ENCODE data around the gene NLRC5.

NLRC5 gene

GRCh38 chr16:56993204-56993603 lies 3.8 kb downstream of the NLRC5 start:
- Histone ChIP-seq H3K36me3 (ENCODE audit: control insufficient read depth in 4 of 4, insufficient read depth in 4 of 4, low read length in 3 of 4) (peaks cover 0 to 4% (median 0%) of the 10 kb centered on the region in 4 experiments), H3K4me1 (ENCODE audit: control extremely low read depth in 1 of 4, control insufficient read depth in 4 of 4, insufficient read depth in 4 of 4, low read length in 3 of 4) (peaks cover 5 to 25% (median 22%) of the 10 kb centered on the region in 4 experiments), H3K9me3 (ENCODE audit: control extremely low read depth in 1 of 5, control insufficient read depth in 4 of 5, insufficient read depth in 2 of 5, low read depth in 1 of 5, low read length in 4 of 5) (no peaks in the 10 kb centered on the region), H3K27ac (ENCODE audit: insufficient read depth in 1 of 2, low read depth in 1 of 2, low read length in 2 of 2, poor library complexity in 1 of 2, severe bottlenecking in 2 of 2) (no peak overlapping the region), H3K27me3 (replicated peaks in 2 of 5; ENCODE audit: control insufficient read depth in 4 of 5, insufficient read depth in 5 of 5, low read length in 4 of 5) (no peaks in the 10 kb centered on the region), H3K4me3 (ENCODE audit: control insufficient read depth in 1 of 7, extremely low read depth in 1 of 7, insufficient read depth in 4 of 7, low read depth in 2 of 7, low read length in 6 of 7) (no peak overlapping the region)
- POLR2A ChIA-PET, result interaction anchor here (0.6 kb wide), 1 partner anchor 21 kb away, joined by 4 read pairs; no protein-coding TSS in a partner anchor
- WGBS (ENCODE audit: insufficient coverage), result 84% methylated on average over 2 of the region's 2 CpGs
- DNase-seq, result no peak
- CTCF ChIA-PET, result interaction anchor here (0.8 to 1.5 kb wide), 5 partner anchors 11 to 90 kb away, joined by 3 to 5 read pairs (median 3); no protein-coding TSS in a partner anchor

- peaks cover 5 to 14% (median 12%) of the 10 kb centered on the region in 4 experiments for H3K4me1 ChIP-seq (ENCODE audit: control extremely low read depth in 1 of 4, control insufficient read depth in 4 of 4, insufficient read depth in 4 of 4, low read length in 3 of 4)
- 96% methylated on average over 4 of the region's 5 CpGs for WGBS (ENCODE audit: insufficient coverage)
Observed at GRCh38 chr16:56994311-56994710, 5.0 kb downstream of the NLRC5 start.

GRCh38 chr16:56995136-56995805 lies 5.9 kb downstream of the NLRC5 start:
- ChIA-PET POLR2A (interaction anchor here (0.6 kb wide), 2 partner anchors 28 to 482 kb away, joined by 3 read pairs; no protein-coding TSS in a partner anchor), CTCF (interaction anchor here (0.7 to 1.6 kb wide), 4 partner anchors 28 to 271 kb away, joined by 3 to 4 read pairs (median 4); no protein-coding TSS in a partner anchor)
- Histone ChIP-seq H3K27me3 (replicated peaks in 2 of 5; ENCODE audit: control insufficient read depth in 4 of 5, insufficient read depth in 5 of 5, low read length in 4 of 5) (no peaks in the 10 kb centered on the region), H3K4me1 (ENCODE audit: control extremely low read depth in 1 of 4, control insufficient read depth in 4 of 4, insufficient read depth in 4 of 4, low read length in 3 of 4) (peaks cover 3 to 9% (median 5%) of the 10 kb centered on the region in 4 experiments), H3K27ac (ENCODE audit: insufficient read depth in 1 of 2, low read depth in 1 of 2, low read length in 2 of 2, poor library complexity in 1 of 2, severe bottlenecking in 2 of 2) (no peak overlapping the region), H3K9me3 (ENCODE audit: control extremely low read depth in 1 of 5, control insufficient read depth in 4 of 5, insufficient read depth in 2 of 5, low read depth in 1 of 5, low read length in 4 of 5) (no peaks in the 10 kb centered on the region), H3K4me3 (ENCODE audit: control insufficient read depth in 1 of 7, extremely low read depth in 1 of 7, insufficient read depth in 4 of 7, low read depth in 2 of 7, low read length in 6 of 7) (no peak overlapping the region), H3K36me3 (ENCODE audit: control insufficient read depth in 4 of 4, insufficient read depth in 4 of 4, low read length in 3 of 4) (peaks cover 0 to 4% (median 0%) of the 10 kb centered on the region in 4 experiments)
- WGBS (ENCODE audit: insufficient coverage), result 90% methylated on average over 8 of the region's 12 CpGs
- no peak for DNase-seq

More at GRCh38 chr16:56994311-56994710, 5.0 kb downstream of the NLRC5 start:
- CTCF ChIA-PET, result no interaction called here
- Histone ChIP-seq H3K36me3 (ENCODE audit: control insufficient read depth in 4 of 4, insufficient read depth in 4 of 4, low read length in 3 of 4) (peaks cover 0 to 4% (median 0%) of the 10 kb centered on the region in 4 experiments), H3K27ac (ENCODE audit: insufficient read depth in 1 of 2, low read depth in 1 of 2, low read length in 2 of 2, poor library complexity in 1 of 2, severe bottlenecking in 2 of 2) (no peak overlapping the region), H3K9me3 (ENCODE audit: control extremely low read depth in 1 of 5, control insufficient read depth in 4 of 5, insufficient read depth in 2 of 5, low read depth in 1 of 5, low read length in 4 of 5) (no peaks in the 10 kb centered on the region), H3K4me3 (ENCODE audit: control insufficient read depth in 1 of 7, extremely low read depth in 1 of 7, insufficient read depth in 4 of 7, low read depth in 2 of 7, low read length in 6 of 7) (no peak overlapping the region), H3K27me3 (replicated peaks in 2 of 5; ENCODE audit: control insufficient read depth in 4 of 5, insufficient read depth in 5 of 5, low read length in 4 of 5) (no peaks in the 10 kb centered on the region)
- POLR2A ChIA-PET, result no interaction called here
- no peak for DNase-seq

- no peaks in the 10 kb centered on the region for H3K27me3 ChIP-seq (replicated peaks in 2 of 5; ENCODE audit: control insufficient read depth in 4 of 5, insufficient read depth in 5 of 5, low read length in 4 of 5)
- H3K9me3 ChIP-seq (ENCODE audit: control extremely low read depth in 1 of 5, control insufficient read depth in 4 of 5, insufficient read depth in 2 of 5, low read depth in 1 of 5, low read length in 4 of 5), result no peaks in the 10 kb centered on the region
- 96% methylated on average over 3 of the region's 5 CpGs for WGBS (ENCODE audit: insufficient coverage)
- H3K4me3 ChIP-seq (ENCODE audit: control insufficient read depth in 1 of 7, extremely low read depth in 1 of 7, insufficient read depth in 4 of 7, low read depth in 2 of 7, low read length in 6 of 7), result no peak overlapping the region
- H3K27ac ChIP-seq (ENCODE audit: insufficient read depth in 1 of 2, low read depth in 1 of 2, low read length in 2 of 2, poor library complexity in 1 of 2, severe bottlenecking in 2 of 2), result no peak overlapping the region
- no peaks in the 10 kb centered on the region for H3K36me3 ChIP-seq (ENCODE audit: control insufficient read depth in 4 of 4, insufficient read depth in 4 of 4, low read length in 3 of 4)
- DNase-seq, result no peak
- CTCF ChIA-PET, result interaction anchor here (2.3 kb wide), 1 partner anchor 8 kb away, joined by 7 read pairs; the partner anchor contains the start of gene NLRC5
- POLR2A ChIA-PET, result no interaction called here
- peaks cover 0 to 3% (median 0%) of the 10 kb centered on the region in 4 experiments for H3K4me1 ChIP-seq (ENCODE audit: control extremely low read depth in 1 of 4, control insufficient read depth in 4 of 4, insufficient read depth in 4 of 4, low read length in 3 of 4)
Observed at GRCh38 chr16:56997264-56997663, 7.9 kb downstream of the NLRC5 start.

- H3K4me1 ChIP-seq (ENCODE audit: control extremely low read depth in 1 of 4, control insufficient read depth in 4 of 4, insufficient read depth in 4 of 4, low read length in 3 of 4), result peaks cover 0 to 3% (median 0%) of the 10 kb centered on the region in 4 experiments
- WGBS (ENCODE audit: insufficient coverage), result 93% methylated on average over 2 of the region's 3 CpGs
- no peak overlapping the region for H3K4me3 ChIP-seq (ENCODE audit: control insufficient read depth in 1 of 7, extremely low read depth in 1 of 7, insufficient read depth in 4 of 7, low read depth in 2 of 7, low read length in 6 of 7)
- ChIA-PET POLR2A (no interaction called here), CTCF (interaction anchor here (0.8 to 2.3 kb wide), 3 partner anchors 9 to 40 kb away, joined by 3 to 7 read pairs (median 4); partner anchors contain the start of gene NLRC5)
- H3K9me3 ChIP-seq (ENCODE audit: control extremely low read depth in 1 of 5, control insufficient read depth in 4 of 5, insufficient read depth in 2 of 5, low read depth in 1 of 5, low read length in 4 of 5), result no peaks in the 10 kb centered on the region
- DNase-seq, result no peak
- no peaks in the 10 kb centered on the region for H3K36me3 ChIP-seq (ENCODE audit: control insufficient read depth in 4 of 4, insufficient read depth in 4 of 4, low read length in 3 of 4)
- no peaks in the 10 kb centered on the region for H3K27me3 ChIP-seq (replicated peaks in 2 of 5; ENCODE audit: control insufficient read depth in 4 of 5, insufficient read depth in 5 of 5, low read length in 4 of 5)
- H3K27ac ChIP-seq (ENCODE audit: insufficient read depth in 1 of 2, low read depth in 1 of 2, low read length in 2 of 2, poor library complexity in 1 of 2, severe bottlenecking in 2 of 2), result no peak overlapping the region
Observed at GRCh38 chr16:56997931-56998330, 8.6 kb downstream of the NLRC5 start.

- no peak overlapping the region for H3K27ac ChIP-seq (ENCODE audit: insufficient read depth in 1 of 2, low read depth in 1 of 2, low read length in 2 of 2, poor library complexity in 1 of 2, severe bottlenecking in 2 of 2)
- H3K27me3 ChIP-seq (replicated peaks in 2 of 5; ENCODE audit: control insufficient read depth in 4 of 5, insufficient read depth in 5 of 5, low read length in 4 of 5), result no peaks in the 10 kb centered on the region
- peaks cover 0 to 3% (median 0%) of the 10 kb centered on the region in 4 experiments for H3K4me1 ChIP-seq (ENCODE audit: control extremely low read depth in 1 of 4, control insufficient read depth in 4 of 4, insufficient read depth in 4 of 4, low read length in 3 of 4)
- ChIA-PET POLR2A (no interaction called here), CTCF (interaction anchor here (0.8 to 2.3 kb wide), 4 partner anchors 9 to 40 kb away, joined by 3 to 7 read pairs (median 4); partner anchors contain the start of gene NLRC5)
- DNase-seq, result no peak
- H3K4me3 ChIP-seq (ENCODE audit: control insufficient read depth in 1 of 7, extremely low read depth in 1 of 7, insufficient read depth in 4 of 7, low read depth in 2 of 7, low read length in 6 of 7), result no peak overlapping the region
- no peaks in the 10 kb centered on the region for H3K9me3 ChIP-seq (ENCODE audit: control extremely low read depth in 1 of 5, control insufficient read depth in 4 of 5, insufficient read depth in 2 of 5, low read depth in 1 of 5, low read length in 4 of 5)
- no peaks in the 10 kb centered on the region for H3K36me3 ChIP-seq (ENCODE audit: control insufficient read depth in 4 of 4, insufficient read depth in 4 of 4, low read length in 3 of 4)
- WGBS (ENCODE audit: insufficient coverage), result 100% methylated on average over 1 of the region's 3 CpGs
Observed at GRCh38 chr16:56998352-56998751, 9.0 kb downstream of the NLRC5 start.

GRCh38 chr16:56998861-56999260 lies 9.5 kb downstream of the NLRC5 start:
- WGBS (ENCODE audit: insufficient coverage), result 98% methylated on average over 5 of the region's 6 CpGs
- Histone ChIP-seq H3K9me3 (ENCODE audit: control extremely low read depth in 1 of 5, control insufficient read depth in 4 of 5, insufficient read depth in 2 of 5, low read depth in 1 of 5, low read length in 4 of 5) (no peaks in the 10 kb centered on the region), H3K4me3 (ENCODE audit: control insufficient read depth in 1 of 7, extremely low read depth in 1 of 7, insufficient read depth in 4 of 7, low read depth in 2 of 7, low read length in 6 of 7) (no peak overlapping the region), H3K4me1 (ENCODE audit: control extremely low read depth in 1 of 4, control insufficient read depth in 4 of 4, insufficient read depth in 4 of 4, low read length in 3 of 4) (peaks cover 0 to 5% (median 0%) of the 10 kb centered on the region in 4 experiments), H3K36me3 (ENCODE audit: control insufficient read depth in 4 of 4, insufficient read depth in 4 of 4, low read length in 3 of 4) (no peaks in the 10 kb centered on the region), H3K27ac (ENCODE audit: insufficient read depth in 1 of 2, low read depth in 1 of 2, low read length in 2 of 2, poor library complexity in 1 of 2, severe bottlenecking in 2 of 2) (no peak overlapping the region), H3K27me3 (replicated peaks in 2 of 5; ENCODE audit: control insufficient read depth in 4 of 5, insufficient read depth in 5 of 5, low read length in 4 of 5) (no peaks in the 10 kb centered on the region)
- POLR2A ChIA-PET, result no interaction called here
- CTCF ChIA-PET, result interaction anchor here (1.7 to 2.3 kb wide), 3 partner anchors 10 to 39 kb away, joined by 4 to 7 read pairs (median 5); partner anchors contain the start of gene NLRC5
- DNase-seq, result no peak

Measured in common myeloid progenitor, CD34-positive (primary cell).